Activated T-cell treated with anti-CD3 and anti-CD28 coated beads for 24 hours (primary cell): ENCODE data around the gene ARFIP1.

ENCODE experiments used
- DNase-seq: peaks from one replicate; pipeline ENCODE4 v3.0.0-alpha.2; 2020; ENCODE audit warnings: low read depth

The ARFIP1 gene

DNA sequence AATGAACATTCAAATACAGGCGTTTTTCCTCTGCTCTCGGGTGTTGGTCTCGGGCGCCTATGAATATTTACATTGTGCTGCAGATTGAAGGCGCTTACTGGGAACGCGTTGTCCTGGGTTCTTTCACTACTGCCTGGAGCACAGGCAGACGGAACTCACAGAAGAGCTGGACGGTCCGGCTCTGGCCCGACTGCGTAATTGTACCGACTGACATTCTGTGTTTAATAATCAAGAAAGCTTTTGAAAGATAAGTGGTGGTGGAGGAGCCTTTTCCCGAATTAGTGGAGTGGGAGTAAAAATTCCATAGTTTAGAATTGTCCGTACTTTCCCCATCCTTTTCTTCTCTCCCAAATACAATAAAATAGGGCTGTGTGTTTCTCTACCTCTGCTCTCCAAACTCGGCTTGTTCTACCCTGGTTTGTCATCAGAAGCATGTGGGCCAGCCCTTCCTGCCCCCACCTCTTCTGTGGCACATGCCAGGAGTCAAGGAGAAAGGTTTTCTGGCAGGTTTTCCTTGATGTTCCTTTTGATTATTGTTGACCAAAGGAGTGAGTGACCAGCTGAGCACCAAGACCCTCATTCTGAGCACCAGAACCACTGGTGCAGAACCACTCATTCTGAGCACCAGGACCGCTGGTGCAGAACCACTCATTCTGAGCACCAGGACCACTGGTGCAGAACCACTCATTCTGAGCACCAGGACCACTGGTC is 158.6 kb downstream of the ARFIP1 start:
- DNase-seq: no peak

- no peak for DNase-seq
These were observed 159.9 kb downstream of the ARFIP1 start for GRCh38 chr4:152939621-152940020.

DNA sequence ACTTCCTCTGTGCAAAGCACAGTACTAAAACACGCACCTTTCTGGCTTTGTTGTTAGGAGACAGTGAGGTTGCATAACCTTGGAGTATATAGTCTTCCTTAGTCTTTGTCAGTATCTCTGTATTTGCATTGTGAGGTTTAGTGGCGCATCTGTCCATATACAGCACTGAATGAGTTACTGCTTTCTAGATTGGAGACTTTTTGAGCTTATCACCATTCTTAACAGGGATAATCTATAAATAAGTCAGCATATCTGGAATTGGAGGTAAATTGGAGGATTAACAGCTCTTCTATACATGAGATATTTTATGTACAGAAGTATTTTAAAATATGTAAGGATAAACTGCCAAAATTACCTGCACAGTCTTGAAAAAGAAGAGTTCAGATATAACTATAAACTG is 160.7 kb downstream of the ARFIP1 start:
- no peak for DNase-seq

- no peak for DNase-seq
These were observed 161.7 kb downstream of the ARFIP1 start for GRCh38 chr4:152941411-152941810.

DNA sequence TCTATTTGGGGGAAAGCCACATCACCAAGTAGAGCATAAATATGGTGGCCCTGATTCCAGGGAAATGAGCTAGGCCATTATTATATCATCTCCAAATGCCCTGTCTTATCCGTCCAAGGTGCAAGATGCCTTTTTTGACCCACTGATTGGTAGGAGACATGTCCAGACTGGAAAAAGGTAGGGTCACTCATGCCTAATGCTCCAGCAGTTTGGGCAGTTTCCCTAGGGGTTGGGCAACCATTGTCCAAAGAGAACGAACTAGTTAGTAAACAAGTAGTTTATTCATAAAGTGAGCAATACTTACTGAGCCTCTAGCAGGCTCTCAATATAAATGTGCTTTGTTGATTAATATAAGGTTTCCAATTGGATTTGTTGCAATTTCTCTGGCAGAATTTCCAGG is 162.6 kb downstream of the ARFIP1 start:
- DNase-seq: no peak

GRCh38 chr4:152943672-152944071 is 163.9 kb downstream of the ARFIP1 start:
- DNase-seq: no peak

DNA sequence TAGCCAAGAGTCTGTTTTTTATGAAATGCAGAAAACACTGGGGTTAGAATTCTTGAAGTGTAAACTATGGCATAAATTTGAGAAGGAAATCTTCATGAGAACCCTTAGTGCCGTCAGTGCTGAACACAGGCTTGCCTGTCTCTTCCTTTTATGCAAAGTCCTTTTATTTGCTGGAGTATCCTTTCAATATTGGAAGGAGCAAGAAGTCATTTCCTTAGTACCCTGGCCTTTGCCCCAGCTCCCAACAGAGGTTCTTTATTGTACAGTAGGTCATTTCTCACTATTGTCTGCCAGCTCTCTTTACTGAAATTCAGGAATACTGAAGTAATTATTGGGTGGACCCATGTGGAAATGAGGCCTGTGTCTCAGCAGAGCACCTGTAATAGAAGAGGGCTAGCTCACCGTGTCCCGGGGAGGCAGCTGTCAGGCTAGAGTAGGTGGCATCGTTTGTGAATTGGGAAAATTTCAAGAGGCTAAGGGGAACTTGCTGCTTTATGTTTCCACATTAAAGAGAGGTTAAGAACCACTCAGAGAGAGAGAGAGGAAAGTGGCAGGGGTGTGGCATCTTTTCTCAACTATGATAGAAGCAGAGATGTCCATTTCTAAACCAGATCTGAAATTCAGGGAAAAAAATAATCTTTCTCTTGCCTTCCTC is 165.0 kb downstream of the ARFIP1 start:
- DNase-seq: no peak

DNA sequence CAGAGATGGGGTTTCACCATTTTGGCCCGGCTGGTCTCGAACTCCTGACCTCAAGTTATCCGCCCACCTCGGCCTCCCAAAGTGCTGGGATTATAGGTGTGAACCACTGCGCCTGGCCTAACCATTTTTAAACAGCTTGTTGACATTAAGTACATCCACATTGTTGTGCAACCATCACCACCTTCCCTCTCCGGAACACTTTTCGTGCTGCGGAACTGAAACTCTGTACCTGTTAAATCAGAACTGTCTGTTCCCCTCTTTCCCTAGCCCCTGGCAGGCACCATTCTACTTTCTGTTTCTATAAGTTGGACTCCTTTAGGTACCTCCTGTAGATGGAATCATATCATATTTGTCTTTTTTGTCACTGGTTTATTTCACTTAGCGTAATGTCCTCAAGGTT is 165.9 kb downstream of the ARFIP1 start:
- DNase-seq: no peak

DNA sequence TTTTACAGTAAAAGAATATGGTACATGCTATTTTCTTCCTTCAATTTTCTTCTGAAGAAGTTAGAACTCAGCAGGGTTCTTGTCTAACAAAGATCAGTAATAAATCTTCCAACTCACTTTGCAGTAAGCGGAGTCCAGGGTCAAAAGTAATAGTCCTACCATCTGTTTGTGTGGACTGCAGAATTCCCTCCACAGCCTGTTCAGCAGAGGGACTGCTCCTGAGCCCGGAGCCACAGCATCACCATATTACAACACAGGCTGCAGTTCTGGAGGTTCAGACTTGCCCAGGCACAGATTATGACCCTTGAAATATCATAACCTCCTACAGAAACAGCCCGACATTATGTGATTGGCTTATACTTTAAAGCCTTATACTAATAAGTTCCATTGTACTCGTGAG is 166.7 kb downstream of the ARFIP1 start:
- DNase-seq: no peak

DNA sequence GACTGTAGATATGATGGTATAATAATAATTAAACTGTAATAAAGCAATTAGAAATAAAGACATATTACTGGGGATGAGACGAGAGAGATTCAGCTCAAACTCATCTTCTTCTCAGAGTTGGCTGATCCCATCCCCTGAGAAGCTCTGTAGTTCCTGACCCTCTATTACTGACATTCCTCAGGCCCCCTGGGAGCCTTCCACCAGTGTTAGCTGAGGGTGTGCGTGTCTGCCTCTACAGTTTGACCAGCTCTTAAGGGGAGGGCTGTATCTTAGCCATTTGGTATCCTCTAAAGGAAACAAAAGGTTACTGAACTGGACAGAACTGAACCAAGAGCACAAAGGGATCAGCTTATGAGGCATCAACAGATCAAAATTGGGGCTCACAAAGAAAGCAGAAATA is 167.6 kb downstream of the ARFIP1 start:
- no peak for DNase-seq

- DNase-seq: no peak
These were observed 170.2 kb downstream of the ARFIP1 start for GRCh38 chr4:152949930-152950329.

DNA sequence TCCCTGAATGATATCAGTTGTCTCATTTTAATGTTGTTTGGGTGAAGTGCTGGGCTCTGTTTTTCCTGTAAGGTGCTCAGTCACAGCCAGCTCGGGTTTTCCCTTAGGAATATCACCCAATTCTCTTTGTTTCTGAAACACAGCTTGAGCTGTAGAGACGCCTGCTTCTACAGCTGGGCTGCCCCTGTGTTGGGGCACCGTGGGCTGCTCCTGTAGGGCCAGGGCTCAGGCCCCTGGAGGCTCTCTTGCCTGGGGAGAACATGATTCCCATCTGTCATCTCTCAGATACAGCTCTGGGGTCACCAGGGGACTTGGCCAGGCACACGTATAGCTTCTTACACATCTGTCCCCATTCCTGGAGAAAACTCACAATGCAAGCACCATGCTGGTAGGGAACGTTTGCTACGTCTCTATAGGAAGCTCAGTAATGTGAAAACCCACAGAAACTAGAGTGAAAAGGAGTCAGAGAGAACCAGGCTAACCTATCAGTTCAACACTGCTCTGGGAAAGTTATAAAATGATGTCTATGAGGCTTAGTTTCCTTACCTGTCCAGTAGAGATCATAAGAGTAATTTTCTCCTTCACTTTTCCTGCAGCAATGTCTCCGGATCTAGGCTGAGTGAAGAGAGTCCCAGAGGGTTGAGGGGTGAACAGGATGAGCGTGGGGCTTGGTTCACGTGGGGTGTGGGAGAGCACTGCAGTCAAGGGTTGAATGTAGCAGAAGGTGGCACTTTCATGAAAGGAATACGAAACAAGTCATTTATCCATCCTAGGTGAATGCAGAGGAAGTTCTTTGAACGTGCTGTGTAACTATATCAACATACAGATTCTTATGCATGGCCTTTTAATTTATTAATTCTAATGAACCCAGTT is 170.9 kb downstream of the ARFIP1 start:
- no peak for DNase-seq

GRCh38 chr4:152951348-152951747 is 171.6 kb downstream of the ARFIP1 start:
- no peak for DNase-seq

DNA sequence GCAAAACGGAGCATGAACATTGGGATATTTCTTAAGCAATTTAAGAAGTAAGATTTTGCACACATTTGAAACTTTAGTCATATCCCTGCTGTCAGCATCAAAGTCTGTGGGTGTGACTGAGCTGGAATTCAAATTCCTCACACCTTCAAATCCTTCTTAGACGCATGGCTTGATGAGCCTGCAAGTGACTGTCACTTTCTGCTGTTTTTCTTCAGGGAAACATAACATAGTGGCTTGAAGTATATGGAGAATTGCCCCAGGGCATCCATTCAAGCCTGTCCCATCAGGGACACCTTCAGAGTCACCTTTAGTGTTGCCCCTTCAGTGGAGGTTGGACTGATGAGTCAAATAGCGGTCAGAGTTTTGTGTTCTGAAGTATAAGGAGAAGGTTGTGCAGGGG is 173.8 kb downstream of the ARFIP1 start:
- DNase-seq: no peak

DNA sequence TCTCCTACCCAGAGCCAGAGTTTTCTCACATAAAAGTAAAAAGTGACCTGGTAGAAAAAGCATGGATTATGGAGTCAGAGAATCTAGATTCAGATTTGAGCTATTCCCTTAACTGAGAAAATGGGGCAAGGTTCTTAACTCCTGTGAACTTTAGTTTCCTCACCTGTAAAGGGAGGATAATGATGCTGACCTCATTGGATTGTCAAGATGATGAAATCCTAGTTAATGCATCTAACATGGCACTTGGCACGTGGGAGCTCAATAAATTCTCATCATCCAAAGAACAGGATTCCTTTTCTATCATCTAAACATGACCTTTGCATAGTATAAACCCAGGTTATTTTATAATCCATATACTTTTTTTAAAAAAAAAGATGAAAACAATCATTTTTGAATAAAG is 175.0 kb downstream of the ARFIP1 start:
- no peak for DNase-seq

DNA sequence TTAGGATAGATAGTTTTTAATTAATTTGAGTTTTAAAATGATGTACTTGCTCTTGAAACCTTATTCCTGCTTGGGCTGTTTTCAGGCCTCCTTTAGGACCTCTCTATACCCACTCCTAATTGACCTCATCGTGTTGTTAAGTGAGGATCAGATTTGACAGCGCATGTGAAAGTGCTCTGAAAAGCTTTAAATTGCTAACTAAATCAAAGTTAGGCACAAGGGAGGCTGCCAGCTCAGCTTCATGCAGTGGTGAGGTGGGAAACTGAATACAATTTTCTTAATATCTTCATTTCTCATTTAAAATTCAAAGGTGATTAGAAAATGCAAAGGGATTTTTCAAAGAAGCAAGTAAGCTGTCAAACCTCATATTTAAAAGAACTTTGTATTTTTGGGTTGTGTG is 176.4 kb downstream of the ARFIP1 start:
- DNase-seq: no peak

GRCh38 chr4:152956650-152957436 is 177.1 kb downstream of the ARFIP1 start:
- no peak for DNase-seq

GRCh38 chr4:152957437-152958171 is 177.8 kb downstream of the ARFIP1 start:
- no peak for DNase-seq

- no peak for DNase-seq
These were observed 179.3 kb downstream of the ARFIP1 start for GRCh38 chr4:152959080-152959479.

GRCh38 chr4:152960082-152960481 is 180.3 kb downstream of the ARFIP1 start:
- no peak for DNase-seq

DNA sequence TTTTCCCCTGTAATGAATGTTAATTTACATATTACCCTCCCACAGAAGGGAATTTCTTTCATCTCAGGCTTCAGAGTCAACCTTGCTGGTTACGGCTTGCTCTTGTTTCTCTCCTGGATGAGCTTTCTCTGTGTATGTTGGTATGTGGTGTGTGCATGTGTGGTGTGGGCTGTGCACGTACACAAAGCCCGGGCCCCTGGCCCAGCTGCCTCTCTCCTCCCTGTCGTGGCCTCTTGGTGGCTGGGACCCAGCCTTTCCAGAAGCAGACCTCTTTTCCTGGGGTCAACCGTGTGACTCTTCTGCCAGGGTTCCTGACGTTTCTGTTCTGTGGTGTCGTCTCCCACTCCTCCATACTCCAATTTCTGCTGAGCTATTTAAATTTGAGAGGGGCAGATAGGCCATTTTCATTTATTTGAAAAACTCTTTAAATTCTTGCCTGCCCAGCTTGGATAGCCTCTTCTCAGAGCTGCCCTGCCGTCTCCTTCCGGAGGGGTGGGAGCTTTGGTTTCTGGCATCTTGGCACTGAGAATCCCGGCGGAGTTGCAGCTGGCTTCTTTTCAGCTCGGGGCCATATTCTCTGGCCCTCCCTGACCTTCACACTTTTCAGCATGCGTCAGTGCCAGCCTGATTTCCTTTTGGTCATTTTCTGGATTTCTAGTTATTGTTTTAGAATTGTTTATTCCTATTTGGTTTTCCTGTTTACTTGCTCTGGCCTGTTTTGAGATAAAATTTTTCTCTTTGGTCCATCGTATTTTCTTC is 181.4 kb downstream of the ARFIP1 start:
- DNase-seq: no peak
